HG03039 (cell line): ENCODE results near the gene S100A11.
A peak's percentile ranks its signal among the peaks of the same experiment; 100 is the strongest.

Source experiments
- ATAC-seq: cut with Tn5 transposase; IDR thresholded peaks from one replicate; pipeline ENCODE4 v1.9.1; 2021; ENCODE audit warnings: mild to moderate bottlenecking, moderate library complexity; ENCODE audit not compliant: unreplicated experiment

S100A11 gene

DNA sequence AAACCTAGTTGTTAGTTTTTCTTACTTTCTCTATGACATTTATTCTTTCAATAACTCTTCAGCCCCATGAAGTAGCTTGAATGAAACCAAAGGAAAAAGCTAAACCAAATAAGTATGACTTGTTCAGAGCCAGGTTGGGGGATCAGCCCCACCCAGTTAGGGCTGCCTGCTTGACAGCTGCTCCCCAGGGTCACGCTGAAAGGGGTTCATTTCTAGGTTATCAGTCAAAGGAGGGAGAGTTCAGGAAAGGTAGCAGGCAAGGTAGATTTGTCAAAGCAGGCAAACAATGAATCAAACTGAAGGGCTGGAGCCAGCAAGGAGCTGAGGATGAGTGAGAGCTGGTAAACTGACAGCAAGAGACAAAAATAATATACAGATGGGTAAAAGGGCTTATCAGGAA, 3.1 kb upstream of the S100A11 start:
- no peak for ATAC-seq

DNA sequence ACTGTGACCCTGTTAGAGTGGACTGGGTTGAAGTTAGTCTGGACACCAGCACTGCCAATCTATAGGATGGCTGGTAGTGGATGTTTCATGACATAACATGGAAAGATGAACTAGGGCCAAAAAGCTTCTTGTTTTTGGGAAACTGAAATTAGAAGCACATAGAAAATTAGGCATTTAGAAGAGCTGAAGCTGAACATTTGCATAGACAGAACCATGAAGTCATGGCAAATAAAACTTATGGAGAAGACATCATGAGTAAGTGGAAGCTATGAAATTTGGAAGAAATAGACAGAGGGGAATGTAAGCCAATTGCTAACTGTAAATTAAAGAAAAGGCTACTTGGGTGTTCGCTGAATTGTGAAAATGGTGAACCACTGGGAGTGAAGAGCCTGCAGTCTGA, 2.7 kb upstream of the S100A11 start:
- no peak for ATAC-seq

DNA sequence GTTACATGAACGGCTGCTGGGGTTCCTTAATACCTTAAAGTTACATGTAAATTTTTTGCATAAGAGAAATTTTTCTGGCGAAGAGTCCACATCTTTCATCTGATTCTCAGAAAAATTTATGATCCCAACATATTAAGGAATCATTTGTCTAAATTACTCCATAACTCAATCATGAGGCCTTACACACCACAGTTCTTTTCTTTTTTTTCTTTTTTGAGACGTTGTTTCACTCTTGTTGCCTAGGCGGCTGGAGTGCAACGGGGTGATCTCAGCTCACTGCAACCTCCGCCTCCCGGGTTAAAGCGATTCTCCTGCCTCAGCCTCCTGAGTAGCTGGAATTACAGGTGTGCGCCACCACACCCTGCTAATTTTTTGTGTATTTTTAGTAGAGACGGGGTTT, 2.1 kb upstream of the S100A11 start:
- no peak for ATAC-seq

DNA sequence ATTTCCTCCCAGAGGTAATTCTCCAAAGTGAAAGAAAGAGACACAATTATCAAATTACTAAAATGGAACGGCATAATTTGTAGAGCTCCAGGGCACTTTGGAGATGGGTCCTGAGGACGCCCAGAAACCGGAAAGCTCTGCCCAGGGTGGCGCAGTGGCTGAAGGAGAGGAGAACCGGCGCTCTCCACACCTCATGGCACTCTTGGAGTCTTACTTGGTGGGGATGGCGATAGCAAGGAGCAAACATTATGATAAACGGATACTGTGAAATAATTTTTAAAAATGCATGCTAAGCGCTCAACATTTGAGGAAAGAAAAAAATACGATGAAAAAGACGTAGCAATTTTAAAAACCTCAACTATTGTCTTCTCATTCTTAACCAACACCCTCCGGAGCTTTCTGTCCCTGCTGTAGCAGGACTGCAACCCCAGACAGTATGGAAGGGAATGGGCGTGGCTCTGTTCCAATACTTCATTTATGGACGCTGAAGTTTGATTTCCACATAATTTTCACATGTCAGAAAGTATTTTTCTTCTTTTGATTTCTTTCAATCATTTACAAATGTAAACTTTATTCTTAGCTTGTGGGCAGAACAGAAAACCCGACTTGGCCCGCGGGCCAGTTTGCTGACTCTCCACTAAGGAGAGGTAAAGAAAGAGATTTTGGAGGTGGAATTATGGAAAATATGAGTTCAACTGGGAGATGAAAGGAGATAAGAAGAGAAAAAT, 1.1 kb downstream of the S100A11 start:
- no peak for ATAC-seq

DNA sequence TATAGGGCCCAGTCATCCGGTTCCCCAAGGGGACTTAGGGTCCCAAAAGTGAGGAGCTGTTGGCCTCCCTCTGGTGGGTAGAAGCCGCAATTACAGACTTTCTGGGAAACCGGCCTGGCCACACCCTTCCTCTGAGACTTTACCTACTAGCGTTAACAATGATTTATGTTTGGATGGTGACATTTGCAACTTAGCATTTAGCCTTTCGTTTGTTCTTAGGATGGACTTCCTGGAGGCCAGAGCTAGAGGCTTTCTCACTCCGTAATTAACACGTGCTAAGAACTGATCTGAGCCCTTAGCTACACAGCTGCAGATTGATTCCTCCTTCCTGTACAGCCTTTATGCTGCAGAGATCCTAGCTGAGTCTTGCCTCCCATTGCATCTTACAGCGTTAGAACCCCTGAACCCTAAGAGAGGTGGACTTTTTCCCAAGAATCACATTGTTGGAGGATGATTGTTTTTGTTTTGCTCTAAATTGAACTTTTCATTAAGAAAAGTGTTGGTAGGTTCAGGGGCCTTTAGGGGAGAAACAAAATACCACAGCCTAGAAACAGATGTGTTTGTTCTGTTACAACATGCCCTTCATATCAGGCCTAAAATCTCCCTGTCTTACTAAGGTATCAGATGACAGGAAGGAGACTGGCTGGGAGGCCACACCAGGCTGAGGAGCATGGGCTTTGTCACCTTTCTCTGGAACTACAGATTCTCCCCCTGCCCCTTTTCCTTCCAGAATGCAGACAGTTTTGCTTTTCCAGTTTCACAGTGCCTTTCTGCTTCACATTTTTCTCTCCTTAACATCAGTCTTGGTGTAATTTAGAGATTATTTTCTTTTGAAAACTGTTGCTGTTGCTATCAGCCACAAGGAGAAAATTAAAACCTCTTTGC, 1.9 kb downstream of the S100A11 start:
- peak; percentile 37 for ATAC-seq

DNA sequence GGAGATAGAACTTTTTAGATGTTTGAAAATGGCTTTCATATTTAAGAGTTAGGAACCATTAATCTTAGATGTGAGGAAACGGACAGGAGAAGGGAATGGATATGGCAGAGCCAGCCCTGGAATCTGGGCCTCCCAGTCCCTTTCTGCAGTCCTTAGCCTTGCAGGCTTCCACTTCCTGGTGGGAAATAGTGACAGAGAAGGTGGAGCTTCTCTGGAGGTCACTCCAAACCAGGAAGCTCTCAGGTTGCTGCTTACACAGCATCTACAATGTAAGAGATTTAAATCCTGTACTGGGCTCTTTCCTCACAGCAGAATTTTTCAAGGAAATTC, 2.5 kb downstream of the S100A11 start:
- ATAC-seq: peak; percentile 11

DNA sequence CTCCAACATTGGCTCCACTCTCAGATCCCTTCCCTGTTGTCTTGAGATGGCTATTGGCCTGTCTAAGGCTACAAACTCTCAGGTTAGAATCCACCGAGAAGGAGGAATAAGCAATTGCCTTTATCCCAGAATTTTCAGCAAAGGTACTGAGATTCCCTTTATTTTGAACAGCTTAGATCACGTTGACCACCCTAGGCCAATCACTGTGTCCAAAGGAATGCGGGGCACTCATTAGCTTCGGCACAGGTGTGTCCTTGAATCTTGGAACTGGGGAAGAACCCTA, 6.9 kb downstream of the S100A11 start:
- ATAC-seq: no peak

DNA sequence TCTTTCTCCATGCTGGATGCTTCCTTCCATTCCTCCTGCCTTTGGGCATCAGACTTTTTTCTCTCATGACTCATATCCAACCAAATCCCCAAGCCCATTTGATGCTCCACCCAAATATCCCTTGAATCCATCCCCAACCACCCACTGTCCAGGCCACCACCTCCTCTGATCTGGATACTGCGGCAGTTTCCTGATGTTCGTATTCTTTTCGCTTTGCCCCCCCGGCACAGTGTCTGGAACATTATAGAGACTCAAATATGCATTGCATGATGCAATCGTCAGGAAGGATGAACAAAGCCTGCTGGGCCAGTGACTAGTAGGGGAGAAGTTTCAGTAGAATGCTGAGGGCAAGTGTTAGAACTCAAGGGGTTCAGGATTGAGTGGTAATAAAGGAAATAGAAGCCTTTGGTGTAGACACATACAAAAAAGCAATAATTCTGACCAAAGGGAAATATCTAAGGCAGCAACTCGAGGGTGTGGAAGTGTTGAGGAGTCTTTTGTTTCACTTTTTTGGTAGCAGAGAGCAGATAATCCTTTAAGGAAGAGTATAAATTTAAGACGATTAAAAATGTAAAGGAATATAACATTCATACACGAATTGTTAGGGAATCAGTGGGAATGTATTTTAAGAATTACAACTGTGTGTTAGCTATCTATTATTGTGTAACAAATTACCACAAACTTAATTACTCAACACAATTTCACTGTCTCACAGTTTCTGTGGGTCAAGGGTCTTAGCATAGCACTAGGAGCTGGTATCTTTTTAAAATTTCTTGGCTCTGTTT, 7.5 kb downstream of the S100A11 start:
- ATAC-seq: no peak

DNA sequence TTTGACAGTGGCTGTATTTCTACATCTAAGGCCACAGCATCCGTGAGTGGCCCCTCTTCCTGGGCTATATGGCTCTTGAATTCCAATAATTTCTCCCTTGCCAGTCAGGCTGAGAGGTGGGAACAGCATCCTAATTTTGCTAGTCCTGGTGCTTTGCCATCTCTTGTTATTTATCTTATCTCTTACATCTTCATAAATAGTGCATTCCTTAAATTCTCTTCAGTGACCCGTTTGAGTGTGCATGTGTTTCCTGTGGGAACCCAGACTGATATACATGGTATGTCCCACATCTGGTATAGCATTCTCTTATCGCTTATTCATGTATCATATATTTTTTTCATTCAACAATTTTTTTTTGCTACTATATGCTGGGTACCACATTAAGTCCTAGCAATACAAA, 9.9 kb downstream of the S100A11 start:
- ATAC-seq: no peak

DNA sequence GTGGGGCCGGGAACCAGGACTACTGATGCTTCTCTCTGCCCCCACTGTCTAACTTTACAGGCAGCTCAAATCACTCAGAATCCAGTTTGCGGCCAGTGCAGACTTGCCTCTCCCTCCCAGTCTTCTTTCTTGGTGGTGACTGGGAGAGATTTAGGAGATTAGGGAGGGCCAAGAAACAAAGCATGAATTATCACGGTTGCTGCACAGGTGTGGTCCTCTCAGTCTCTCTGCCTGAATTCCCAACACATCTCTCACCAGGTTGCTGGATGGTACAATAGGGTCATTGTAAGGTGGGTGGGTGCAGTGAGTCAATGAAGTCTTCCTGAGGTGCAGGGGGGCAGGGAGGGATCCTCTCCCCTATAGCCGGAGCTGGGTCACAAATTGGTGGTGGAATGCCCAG, 12.6 kb downstream of the S100A11 start:
- ATAC-seq: no peak

DNA sequence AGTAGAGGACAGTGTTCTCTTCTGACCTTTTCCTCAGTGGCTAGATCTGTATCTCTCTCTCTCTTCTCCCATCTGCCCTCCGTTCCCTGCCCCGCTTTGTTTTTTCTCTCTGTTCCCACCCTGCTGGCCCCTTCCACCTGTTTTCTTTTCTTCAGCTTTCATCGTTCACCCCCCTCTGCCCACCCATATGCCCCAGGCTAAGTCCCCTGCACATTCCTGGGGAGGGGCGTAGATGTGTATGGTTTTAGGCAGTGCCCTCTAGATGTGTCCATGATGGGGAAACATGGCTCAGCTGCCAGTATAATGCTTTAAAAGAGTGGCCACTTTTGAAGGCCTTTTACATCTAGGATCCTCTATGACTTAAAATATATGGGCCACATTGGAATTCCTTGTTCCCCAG, 13.6 kb downstream of the S100A11 start:
- no peak for ATAC-seq

DNA sequence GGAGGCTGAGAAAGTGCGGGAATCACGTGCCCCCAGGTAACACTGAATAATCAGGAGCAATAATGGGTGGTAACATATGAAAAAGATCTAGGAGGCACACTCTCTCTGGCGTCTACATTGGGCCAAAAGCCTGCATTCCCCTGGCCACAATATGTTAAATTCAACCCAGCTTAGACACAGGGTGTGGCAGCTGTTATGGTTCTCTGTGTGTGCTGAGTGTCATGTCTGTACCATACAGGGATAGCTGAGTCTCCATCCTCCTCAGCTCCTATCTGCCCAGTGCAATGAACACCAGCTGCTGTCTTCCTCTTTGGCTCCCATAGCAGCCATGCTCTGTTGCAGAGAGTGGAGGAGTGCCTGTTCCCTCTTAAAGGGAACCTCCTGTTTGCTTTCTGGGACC, 14.3 kb downstream of the S100A11 start:
- no peak for ATAC-seq

DNA sequence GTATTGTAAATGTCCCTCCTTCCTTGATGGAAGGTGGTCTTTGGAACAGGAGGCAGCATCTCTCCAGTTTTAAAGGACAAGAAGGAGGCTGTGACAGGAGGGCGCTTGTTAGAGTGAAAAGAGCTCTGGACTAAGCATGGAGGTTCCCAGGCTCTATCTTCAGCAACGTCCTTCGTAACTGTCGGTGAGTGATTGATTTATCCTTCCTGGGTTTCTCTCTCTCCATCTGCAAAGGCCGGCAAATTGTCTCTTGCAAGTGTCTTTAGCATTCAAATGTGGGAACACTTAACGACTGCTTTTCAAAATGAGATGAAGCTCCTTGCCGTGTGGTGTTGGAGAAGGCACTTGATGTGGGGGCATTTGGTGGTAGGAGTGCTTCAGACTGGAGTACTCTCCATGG, 15.2 kb downstream of the S100A11 start:
- no peak for ATAC-seq

DNA sequence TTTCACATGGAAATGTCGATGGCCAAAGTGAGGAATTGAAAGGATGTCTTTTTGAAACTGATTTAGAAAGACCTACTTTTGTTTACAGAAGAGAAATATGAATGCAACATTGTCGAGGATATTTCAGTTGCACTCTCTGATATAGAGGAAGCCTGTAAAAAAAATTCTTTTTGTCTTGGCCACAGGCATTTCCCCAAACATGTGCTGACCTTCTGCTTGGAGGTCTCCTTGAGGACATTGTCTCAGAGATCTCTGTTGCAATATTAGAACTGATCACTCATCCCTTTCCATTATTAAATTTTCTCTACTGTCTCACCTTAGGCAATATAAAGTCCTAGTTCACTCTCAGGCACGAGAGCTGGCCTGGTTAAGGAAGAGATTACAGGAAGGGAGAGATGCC, 16.0 kb downstream of the S100A11 start:
- no peak for ATAC-seq

DNA sequence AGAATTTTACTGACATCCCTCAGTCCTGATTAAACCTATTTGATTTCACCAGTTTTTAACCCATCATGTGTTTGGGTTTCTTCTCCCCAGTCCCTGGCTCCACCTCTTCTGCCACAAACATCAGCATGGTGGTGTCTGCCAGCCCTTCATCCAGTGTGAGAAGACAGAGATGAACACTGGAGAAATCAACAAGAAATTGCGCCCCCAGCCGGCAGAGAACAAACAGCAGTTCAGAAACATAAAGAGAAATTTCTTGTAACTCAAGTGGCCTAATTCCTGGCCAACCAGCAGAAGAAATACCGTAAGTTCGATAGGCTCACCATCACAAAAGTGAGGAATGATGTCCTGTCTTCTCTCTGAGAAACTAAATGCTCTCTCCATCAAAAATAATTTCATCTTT, 18.3 kb downstream of the S100A11 start:
- no peak for ATAC-seq

DNA sequence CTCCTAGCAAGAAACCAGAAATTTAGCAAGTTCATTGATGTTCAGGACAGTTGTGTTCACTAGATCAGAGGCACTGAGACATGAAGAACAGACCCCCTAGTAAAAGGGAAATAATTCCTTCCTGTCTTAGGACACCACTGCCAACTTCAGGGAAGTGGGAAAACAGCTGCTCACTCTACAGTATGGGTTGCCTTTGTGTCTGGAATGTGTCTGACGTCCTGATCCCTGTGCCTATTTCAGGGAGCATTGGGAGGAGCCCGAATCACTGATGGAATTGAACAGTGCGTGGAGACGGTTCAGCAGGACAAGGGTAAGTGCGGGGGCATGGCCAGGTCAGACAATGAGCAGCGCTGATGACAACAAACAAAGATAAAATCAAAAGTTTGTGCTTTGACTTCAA, 21.0 kb downstream of the S100A11 start:
- ATAC-seq: no peak

DNA sequence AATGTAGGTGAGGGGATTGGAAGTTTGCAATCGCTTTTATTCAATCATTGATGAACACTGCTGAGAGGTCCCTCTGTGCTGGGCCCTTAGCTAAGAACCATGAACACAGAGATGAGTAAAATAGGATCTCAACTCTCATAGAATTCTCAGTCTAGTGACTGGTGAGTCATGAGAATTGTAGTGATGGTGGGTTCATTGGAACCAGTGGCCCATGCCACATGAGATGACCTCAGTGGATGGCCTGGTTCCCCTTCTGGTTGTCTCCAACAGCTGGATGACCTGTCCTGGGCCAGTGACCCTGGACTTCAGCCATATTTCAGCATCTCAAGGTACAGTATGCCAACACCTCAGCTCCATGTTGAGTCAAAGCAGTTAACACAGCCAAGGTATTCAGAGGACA, 21.9 kb downstream of the S100A11 start:
- ATAC-seq: no peak

DNA sequence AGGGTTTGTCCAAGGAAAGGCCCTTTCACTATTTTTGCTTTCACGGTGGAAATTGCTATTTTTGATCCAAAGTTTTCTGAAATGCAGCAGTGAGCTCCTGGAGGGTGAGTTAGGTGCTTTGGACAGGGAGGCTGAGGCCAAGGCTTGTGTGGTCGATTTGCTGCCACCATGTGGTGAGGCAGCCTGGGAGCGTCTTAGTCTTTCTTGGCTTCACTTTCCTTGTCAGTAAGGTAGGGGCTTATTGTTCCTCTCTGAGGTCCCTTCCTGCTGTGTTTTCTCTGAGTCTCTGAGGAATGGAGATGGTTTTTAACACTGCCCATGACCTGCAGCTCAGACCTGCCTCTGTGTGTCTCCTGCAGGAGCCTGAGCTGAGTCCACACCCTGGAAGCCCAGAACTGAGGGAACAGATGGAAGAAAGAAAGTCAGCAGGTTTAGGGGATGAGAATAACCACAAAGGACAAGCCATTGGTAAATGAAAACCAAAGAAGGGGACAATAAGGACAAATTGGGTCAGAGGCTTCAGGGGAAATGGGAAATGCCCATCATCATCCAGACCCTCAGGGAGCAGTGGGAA, 23.1 kb downstream of the S100A11 start:
- ATAC-seq: no peak

DNA sequence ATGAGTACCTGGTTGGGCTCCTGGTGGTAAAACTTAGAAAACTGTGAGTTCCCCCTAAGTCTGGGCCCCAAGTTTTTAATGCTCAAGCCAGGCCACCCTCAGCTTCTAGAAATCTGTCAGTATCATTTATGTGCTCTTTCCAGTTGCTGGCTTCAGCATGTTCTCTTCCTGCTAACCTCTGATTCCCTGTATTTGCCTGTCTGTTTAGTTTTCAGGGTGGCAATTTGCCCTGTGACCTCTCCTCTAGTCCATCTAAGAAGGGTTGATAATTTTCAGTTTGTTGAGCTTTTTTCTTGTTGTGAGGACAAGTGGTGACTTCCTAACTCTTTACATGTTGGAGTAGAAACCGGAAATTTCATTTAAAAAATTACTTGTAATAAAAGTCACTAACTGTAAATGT, 27.1 kb downstream of the S100A11 start:
- no peak for ATAC-seq

DNA sequence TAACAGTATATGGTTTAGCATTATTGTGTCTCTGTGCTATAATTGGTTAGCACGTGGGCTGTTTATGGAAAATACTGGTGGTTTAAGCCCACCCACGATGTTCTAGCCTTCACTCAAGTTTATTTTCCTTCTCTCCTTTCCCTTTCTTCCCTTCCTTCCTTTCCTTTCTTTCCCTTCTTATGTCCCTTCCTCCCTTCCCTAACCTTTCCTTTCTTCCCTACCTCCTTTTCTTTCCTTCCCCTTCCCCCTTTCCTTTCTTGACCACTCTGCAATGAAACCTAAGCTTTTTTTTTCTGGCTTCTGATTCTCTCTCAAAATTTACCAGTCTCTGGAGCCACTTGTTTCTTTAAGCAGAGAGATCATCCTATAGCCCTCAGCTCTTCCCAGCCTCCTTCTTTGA, 29.8 kb downstream of the S100A11 start:
- ATAC-seq: no peak

DNA sequence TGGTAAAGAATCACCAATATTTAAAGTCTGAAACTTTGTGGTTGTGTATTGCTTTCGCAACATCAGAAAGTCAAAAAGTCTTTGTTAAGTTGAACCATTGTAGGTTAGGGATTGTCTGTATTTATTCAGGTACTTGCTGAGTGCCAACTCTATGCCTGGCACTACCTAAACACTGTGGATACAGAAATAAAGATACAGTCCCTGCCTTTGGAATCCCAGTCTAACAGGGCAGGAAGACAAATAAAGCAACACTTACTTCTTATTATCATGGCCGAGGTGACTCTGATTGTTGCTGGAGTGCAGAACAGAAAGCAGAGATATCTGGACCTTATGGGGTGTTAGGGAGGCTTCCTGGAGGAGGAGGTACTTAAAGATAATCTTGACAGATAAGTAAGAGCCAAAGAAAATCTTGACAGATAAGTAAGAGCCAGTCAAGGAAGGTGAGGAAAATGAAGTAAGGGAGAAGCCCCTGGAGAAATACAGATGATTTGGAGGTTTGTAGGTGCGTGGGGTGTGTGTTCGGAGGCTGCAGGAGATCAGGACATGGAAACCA, 31.4 kb downstream of the S100A11 start:
- no peak for ATAC-seq
